ENCODE measurements around the gene LARP6. TPM values are rescaled to one million over a fixed set of nuclear protein-coding genes. Genes with fewer than 3 reads are reported as not detected.

LARP6 gene
- total and polyA plus RNA-seq, 2 of the 13 experiments (the other 11 are each of a cell fraction or from before 2014, with no cell fraction given) = 2.9 to 8.2 TPM

DNA sequence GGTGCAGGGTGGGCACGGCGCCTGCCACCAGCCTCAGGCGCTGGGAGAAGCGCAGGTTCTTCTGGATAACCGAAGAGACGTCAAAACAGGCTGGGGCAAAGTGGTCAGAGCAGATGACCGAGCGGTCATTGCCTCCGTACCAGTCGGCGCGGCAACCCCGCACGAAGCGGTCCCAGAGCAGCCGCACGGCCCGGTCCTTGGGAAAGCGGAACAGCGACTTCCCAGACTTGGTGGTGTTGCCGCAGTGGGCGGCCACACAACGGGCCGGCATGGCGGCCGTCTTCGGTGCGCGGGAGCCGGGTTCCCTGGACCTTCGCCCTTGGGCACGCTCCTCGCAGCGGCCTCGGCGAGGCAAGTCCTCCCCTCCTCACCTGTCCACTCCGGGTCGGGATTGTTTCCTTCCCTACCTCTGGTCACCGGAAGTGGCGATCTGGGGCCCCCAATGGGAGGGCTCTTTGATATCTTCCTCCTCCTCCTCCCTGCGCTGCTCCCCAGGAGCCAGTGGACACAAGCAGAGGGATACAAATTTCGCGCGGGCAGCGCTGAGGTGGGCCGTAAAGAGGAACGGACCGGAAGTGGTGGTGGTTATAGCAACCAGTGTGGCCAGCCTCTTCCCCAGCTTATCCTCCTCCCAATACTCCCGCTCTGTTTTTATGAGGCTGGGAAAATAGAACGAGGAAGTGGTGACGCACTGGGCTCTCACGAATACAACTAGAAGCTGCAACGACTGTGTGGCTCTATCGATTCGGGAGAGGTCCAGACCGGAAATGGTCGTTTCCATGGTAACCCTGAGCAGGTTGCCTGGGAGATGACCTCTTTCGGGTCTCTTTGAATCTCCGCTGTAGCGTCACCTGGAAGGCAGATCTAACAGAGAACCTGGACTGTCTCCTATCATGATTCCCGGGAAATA is 38.3 kb upstream of the LARP6 start, which contains the start of the genes LRRC49 and THAP10 (continued):
- TF ChIP-seq MED8 (CRISPR knock-in tag; IDR thresholded peaks at IDR 0.05; ENCODE audit: insufficient replicate concordance) (no peak), SNAPC4 (CRISPR knock-in tag; IDR thresholded peaks at IDR 0.05) (0 out of 2 replicates have a peak, but pooled peaks have one; percentile 41), SMAD3 (CRISPR knock-in tag; IDR thresholded peaks at IDR 0.05) (no peak; the same call in 1 of the 2 replicates), ZFP41 (CRISPR knock-in tag; IDR thresholded peaks at IDR 0.05; ENCODE audit: borderline replicate concordance) (no peak; the same call in 1 of the 2 replicates), CSRNP1 (CRISPR knock-in tag; IDR thresholded peaks at IDR 0.05) (no peak), RAD21 (CRISPR knock-in tag; IDR thresholded peaks at IDR 0.05) (no peak), ATRX (CRISPR knock-in tag; IDR thresholded peaks at IDR 0.05; ENCODE audit: borderline replicate concordance) (no peak), PITX1 (CRISPR knock-in tag; IDR thresholded peaks at IDR 0.05) (peak; percentile 67; the same call in 1 of the 2 replicates), THAP9 (CRISPR knock-in tag; IDR thresholded peaks at IDR 0.05; ENCODE audit: borderline replicate concordance) (peak; percentile 63; the same call in 1 of the 2 replicates), POLR2A (IDR thresholded peaks at IDR 0.05; ENCODE audit: insufficient read depth in 1 of 2, low read depth in 2 of 2, low read length in 2 of 2) (peak; percentile 67 to 74), ZBTB46 (CRISPR knock-in tag; IDR thresholded peaks at IDR 0.05; ENCODE audit: borderline replicate concordance) (no peak)
- TF ChIP-seq, protein P1, sequence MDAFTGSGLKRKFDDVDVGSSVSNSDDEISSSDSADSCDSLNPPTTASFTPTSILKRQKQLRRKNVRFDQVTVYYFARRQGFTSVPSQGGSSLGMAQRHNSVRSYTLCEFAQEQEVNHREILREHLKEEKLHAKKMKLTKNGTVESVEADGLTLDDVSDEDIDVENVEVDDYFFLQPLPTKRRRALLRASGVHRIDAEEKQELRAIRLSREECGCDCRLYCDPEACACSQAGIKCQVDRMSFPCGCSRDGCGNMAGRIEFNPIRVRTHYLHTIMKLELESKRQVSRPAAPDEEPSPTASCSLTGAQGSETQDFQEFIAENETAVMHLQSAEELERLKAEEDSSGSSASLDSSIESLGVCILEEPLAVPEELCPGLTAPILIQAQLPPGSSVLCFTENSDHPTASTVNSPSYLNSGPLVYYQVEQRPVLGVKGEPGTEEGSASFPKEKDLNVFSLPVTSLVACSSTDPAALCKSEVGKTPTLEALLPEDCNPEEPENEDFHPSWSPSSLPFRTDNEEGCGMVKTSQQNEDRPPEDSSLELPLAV (CRISPR knock-in tag; conservative IDR thresholded peaks at IDR 0.05; ENCODE audit: low read depth) = no peak
- TF ChIP-seq, protein P2, sequence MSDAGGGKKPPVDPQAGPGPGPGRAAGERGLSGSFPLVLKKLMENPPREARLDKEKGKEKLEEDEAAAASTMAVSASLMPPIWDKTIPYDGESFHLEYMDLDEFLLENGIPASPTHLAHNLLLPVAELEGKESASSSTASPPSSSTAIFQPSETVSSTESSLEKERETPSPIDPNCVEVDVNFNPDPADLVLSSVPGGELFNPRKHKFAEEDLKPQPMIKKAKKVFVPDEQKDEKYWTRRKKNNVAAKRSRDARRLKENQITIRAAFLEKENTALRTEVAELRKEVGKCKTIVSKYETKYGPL (CRISPR knock-in tag; IDR thresholded peaks at IDR 0.05) = no peak
